Islet of Langerhans (tissue), 1 donor: ENCODE measurements around the gene PARP12.

Experiments used
- FAIRE-seq: peaks from one replicate; lab custom pipeline; 2011; peaks lifted over from hg19 to GRCh38; lab: Jason Lieb, UNC

Gene PARP12

GRCh38 chr7:140059273-140060242 lies 3.2 kb downstream of the PARP12 start:
- no peak for FAIRE-seq

- FAIRE-seq: no peak
Measured at GRCh38 chr7:140058517-140058916, 4.2 kb downstream of the PARP12 start.

GRCh38 chr7:140057143-140057535 lies 5.6 kb downstream of the PARP12 start:
- FAIRE-seq: no peak

GRCh38 chr7:140056431-140057142 lies 6.2 kb downstream of the PARP12 start:
- FAIRE-seq: no peak

- no peak for FAIRE-seq
Measured at GRCh38 chr7:140055833-140056232, 6.9 kb downstream of the PARP12 start.

GRCh38 chr7:140054751-140055150 lies 8.0 kb downstream of the PARP12 start:
- FAIRE-seq: no peak

GRCh38 chr7:140053812-140054539 lies 8.8 kb downstream of the PARP12 start:
- FAIRE-seq: no peak

GRCh38 chr7:140051820-140052219 lies 10.9 kb downstream of the PARP12 start:
- FAIRE-seq: no peak

GRCh38 chr7:140050100-140050499 lies 12.7 kb downstream of the PARP12 start:
- FAIRE-seq: no peak

- no peak for FAIRE-seq
Measured at GRCh38 chr7:140049339-140050024, 13.3 kb downstream of the PARP12 start.

- FAIRE-seq: no peak
Measured at GRCh38 chr7:140048989-140049338, 13.8 kb downstream of the PARP12 start.

- FAIRE-seq: no peak
Measured at GRCh38 chr7:140048138-140048537, 14.6 kb downstream of the PARP12 start.

- FAIRE-seq: no peak
Measured at GRCh38 chr7:140047197-140047596, 15.6 kb downstream of the PARP12 start.

- no peak for FAIRE-seq
Measured at GRCh38 chr7:140045697-140046096, 17.1 kb downstream of the PARP12 start.

GRCh38 chr7:140044251-140044650 lies 18.5 kb downstream of the PARP12 start:
- FAIRE-seq: no peak

- no peak for FAIRE-seq
Measured at GRCh38 chr7:140042386-140042670, 20.4 kb downstream of the PARP12 start.

GRCh38 chr7:140041659-140042385 lies 20.9 kb downstream of the PARP12 start:
- no peak for FAIRE-seq

GRCh38 chr7:140039896-140040295 lies 22.9 kb downstream of the PARP12 start:
- no peak for FAIRE-seq

- no peak for FAIRE-seq
Measured at GRCh38 chr7:140039066-140039465, 23.7 kb downstream of the PARP12 start.

GRCh38 chr7:140036224-140036962 lies 26.4 kb downstream of the PARP12 start:
- FAIRE-seq: no peak
